IMR-90 (cell line): ENCODE measurements around the gene LONP2. TPM values are rescaled to one million over a fixed set of nuclear protein-coding genes. Genes with fewer than 3 reads are reported as not detected.

ENCODE experiments used
- ATAC-seq: fragments of 200-7000 bp; cut with Tn5 transposase; 2 replicates; pipeline ENCODE4 v1.9.1; 2020; ENCODE audit warnings: low read depth, mild to moderate bottlenecking, moderate library complexity
- BruUV-seq: library from RNA; stranded (reverse); fragments of 400-500 nt; replicated peaks from 2 replicates; lab custom pipeline; 2021; lab: Mats Ljungman, UMichigan
- CTCF ChIA-PET: fragments of 300-600 bp; formaldehyde crosslinking; extraction: SDS; loops from one replicate; lab custom pipeline; 2021; ENCODE audit warnings: antibody characterized with exemption; lab: Yijun Ruan, JAX
- POLR2A ChIA-PET: fragments of 300-600 bp; sonication (Branson Sonifier 250); formaldehyde crosslinking; loops from one replicate; lab custom pipeline; 2022; ENCODE audit warnings: antibody characterized with exemption; ENCODE audit not compliant: unreplicated experiment; lab: Charles Lee
- DNase-seq: peaks from one replicate; pipeline ENCODE4 v3.0.0; 2013
- H2AFZ ChIP-seq: replicated peaks from 2 replicates; pipeline ENCODE3; 2013; ENCODE audit warnings: low read length, mild to moderate bottlenecking; ENCODE audit not compliant: poor library complexity
- H2AK5ac ChIP-seq: 2 replicates; pipeline ENCODE4 v1.6.1; 2013; ENCODE audit warnings: low read depth, low read length, inconsistent platforms
- H2AK9ac ChIP-seq: replicated peaks from 2 replicates; pipeline ENCODE3; 2013; ENCODE audit warnings: mild to moderate bottlenecking, low read depth, low read length, moderate library complexity; ENCODE audit not compliant: poor library complexity
- H2BK120ac ChIP-seq: 2 replicates; pipeline ENCODE4 v1.6.1; 2013; ENCODE audit warnings: low read depth, low read length, inconsistent platforms
- H2BK15ac ChIP-seq: 3 replicates; pipeline ENCODE4 v1.6.1; 2013; ENCODE audit warnings: low read depth, low read length, inconsistent platforms
- H2BK20ac ChIP-seq: 2 replicates; pipeline ENCODE4 v1.6.1; 2013; ENCODE audit warnings: low read depth, mild to moderate bottlenecking, inconsistent platforms, low read length, moderate library complexity
- H2BK5ac ChIP-seq: 2 replicates; pipeline ENCODE4 v1.6.1; 2013; ENCODE audit warnings: mild to moderate bottlenecking, low read depth, low read length, inconsistent platforms; ENCODE audit not compliant: poor library complexity, severe bottlenecking
- H3K14ac ChIP-seq: replicated peaks from 2 replicates; pipeline ENCODE4 v1.6.1; 2013; ENCODE audit warnings: low read depth, low read length, inconsistent platforms
- H3K18ac ChIP-seq: 2 replicates; pipeline ENCODE4 v1.6.1; 2013; ENCODE audit warnings: low read depth, low read length, control low read depth
- H3K23ac ChIP-seq: 2 replicates; pipeline ENCODE4 v1.6.1; 2013; ENCODE audit warnings: low read depth, low read length, inconsistent platforms
- H3K27ac ChIP-seq: 2 replicates; pipeline ENCODE4 v1.5.1; 2013; ENCODE audit warnings: mild to moderate bottlenecking, control low read depth, low read length; ENCODE audit not compliant: insufficient read depth
- H3K27me3 ChIP-seq: 2 replicates; pipeline ENCODE4 v1.6.1; 2013; ENCODE audit warnings: low read length; ENCODE audit not compliant: control insufficient read depth, insufficient read depth
- H3K36me3 ChIP-seq: 2 replicates; pipeline ENCODE4 v1.6.1; 2013; ENCODE audit warnings: low read length, mixed read lengths; ENCODE audit not compliant: control insufficient read depth, insufficient read depth
- H3K4ac ChIP-seq: 2 replicates; pipeline ENCODE4 v1.6.1; 2013; ENCODE audit warnings: low read depth, low read length, inconsistent platforms
- H3K4me1 ChIP-seq: 2 replicates; pipeline ENCODE4 v1.6.1; 2013; ENCODE audit warnings: low read length, mixed read lengths; ENCODE audit not compliant: control insufficient read depth, insufficient read depth
- H3K4me2 ChIP-seq: 2 replicates; pipeline ENCODE4 v1.6.1; 2013; ENCODE audit warnings: low read depth, mild to moderate bottlenecking, control low read depth, low read length, moderate library complexity
- H3K4me3 ChIP-seq: 2 replicates; pipeline ENCODE4 v1.5.1; 2013; ENCODE audit warnings: low read depth, mild to moderate bottlenecking, control low read depth, low read length, moderate library complexity; ENCODE audit not compliant: insufficient read depth
- H3K56ac ChIP-seq: 2 replicates; pipeline ENCODE4 v1.6.1; 2013; ENCODE audit warnings: low read length, inconsistent platforms; ENCODE audit not compliant: insufficient read depth; ENCODE audit errors: extremely low read depth
- H3K79me1 ChIP-seq, 2 experiments: 2 replicates each; pipeline ENCODE4 v1.6.1; 2013; ENCODE audit warnings: low read length in 2 of 2, inconsistent platforms in 1 of 2, low read depth in 1 of 2
- H3K9ac ChIP-seq: 2 replicates; pipeline ENCODE4 v1.6.1; 2013; ENCODE audit warnings: low read depth, low read length, control low read depth
- H3K9me1 ChIP-seq: 2 replicates; pipeline ENCODE4 v1.6.1; 2013; ENCODE audit warnings: low read length, inconsistent platforms; ENCODE audit not compliant: insufficient read depth
- H3K9me3 ChIP-seq: 2 replicates; pipeline ENCODE4 v1.6.1; 2013; ENCODE audit warnings: low read length; ENCODE audit not compliant: control insufficient read depth, insufficient read depth
- H4K20me1 ChIP-seq: 2 replicates; pipeline ENCODE4 v1.6.1; 2013; ENCODE audit warnings: low read length, inconsistent platforms; ENCODE audit not compliant: insufficient read depth
- H4K5ac ChIP-seq: 2 replicates; pipeline ENCODE4 v1.6.1; 2013; ENCODE audit warnings: mild to moderate bottlenecking, low read depth, low read length, control low read depth
- H4K8ac ChIP-seq, 2 experiments: 2 replicates each; pipeline ENCODE4 v1.6.1; 2013; ENCODE audit warnings: low read depth in 2 of 2, low read length in 2 of 2, control low read depth in 1 of 2, inconsistent platforms in 1 of 2
- H4K91ac ChIP-seq: 2 replicates; pipeline ENCODE4 v1.6.1; 2013; ENCODE audit warnings: low read depth, low read length, inconsistent platforms; ENCODE audit not compliant: insufficient read depth
- MAFK ChIP-seq: IDR thresholded peaks from 2 replicates; pipeline ENCODE4 v1.6.1; 2012; ENCODE audit warnings: low read depth, low read length, improper control_type of control experiment
- MAZ ChIP-seq: IDR thresholded peaks from 2 replicates; pipeline ENCODE4 v1.6.1; 2012; ENCODE audit warnings: low read depth, mild to moderate bottlenecking, low read length, improper control_type of control experiment, moderate library complexity, borderline replicate concordance
- MXI1 ChIP-seq: IDR thresholded peaks from 2 replicates; pipeline ENCODE4 v1.6.1; 2012; ENCODE audit warnings: low read depth, mild to moderate bottlenecking, low read length, moderate library complexity, borderline replicate concordance
- NFE2L2 ChIP-seq: fragments of 150-350 bp; IDR thresholded peaks from 2 replicates; pipeline ENCODE4 v1.6.1; 2016; ENCODE audit warnings: low read depth, mild to moderate bottlenecking, low read length
- WGBS, 2 experiments: methylation state at CpG; one replicate each; pipeline versions ENCODE4 v1.1.5 to v1.1.7; 2013; ENCODE audit warnings: missing lambda C conversion rate in 2 of 2; ENCODE audit not compliant: insufficient read length in 1 of 2; ENCODE audit errors: extremely low coverage in 2 of 2; 5-methylcytosine and 5-hydroxymethylcytosine counted together
- dilution Hi-C: fragments of 300-500 bp; cut with HindIII; formaldehyde crosslinking; loops from one replicate; pipeline ENCODE4 v1.14.3; 2018; ENCODE audit warnings: low sequenced_read_pairs; ENCODE audit not compliant: unreplicated experiment
- in situ Hi-C: fragments of 300-500 bp; cut with MboI; formaldehyde crosslinking; loops from 3 replicates; pipeline ENCODE4 v1.14.3; 2019; ENCODE audit warnings: low sequenced_read_pairs, inconsistent platforms, mixed read lengths
- intact Hi-C: fragments of 100-400 bp; cut with micrococcal nuclease; formaldehyde crosslinking; loops from 2 replicates; pipeline ENCODE4 v1.10.0; 2022
- polyA plus RNA-seq, 3 experiments: library from polyadenylated mRNA; depleted of rRNA; stranded (reverse); fragments of >200 nt; gene quantifications; 2 replicates each; pipeline ENCODE4 v1.2.3, GENCODE V29; 2012; ENCODE audit warnings: low replicate concordance in 1 of 3
- total RNA-seq: library from RNA; depleted of rRNA; stranded (reverse); fragments of >200 nt; gene quantifications from 2 replicates; pipeline ENCODE4 v1.2.3, GENCODE V29; 2012
- TF ChIP-seq, protein P1 (sequence below): fragments of 150-350 bp; IDR thresholded peaks from 2 replicates; pipeline ENCODE4 v1.6.1; 2017; ENCODE audit warnings: mild to moderate bottlenecking, antibody characterized with exemption, low read length, low read depth
- TF ChIP-seq, protein P2 (sequence below): conservative IDR thresholded peaks from 2 replicates; pipeline ENCODE4 v1.5.1; 2012; ENCODE audit warnings: mild to moderate bottlenecking, low read depth, low read length, improper control_type of control experiment

LONP2 gene
- total and polyA plus RNA-seq, 2 of the 4 experiments (the other 2 are of a cell fraction) = 31.5 to 90.9 TPM

DNA sequence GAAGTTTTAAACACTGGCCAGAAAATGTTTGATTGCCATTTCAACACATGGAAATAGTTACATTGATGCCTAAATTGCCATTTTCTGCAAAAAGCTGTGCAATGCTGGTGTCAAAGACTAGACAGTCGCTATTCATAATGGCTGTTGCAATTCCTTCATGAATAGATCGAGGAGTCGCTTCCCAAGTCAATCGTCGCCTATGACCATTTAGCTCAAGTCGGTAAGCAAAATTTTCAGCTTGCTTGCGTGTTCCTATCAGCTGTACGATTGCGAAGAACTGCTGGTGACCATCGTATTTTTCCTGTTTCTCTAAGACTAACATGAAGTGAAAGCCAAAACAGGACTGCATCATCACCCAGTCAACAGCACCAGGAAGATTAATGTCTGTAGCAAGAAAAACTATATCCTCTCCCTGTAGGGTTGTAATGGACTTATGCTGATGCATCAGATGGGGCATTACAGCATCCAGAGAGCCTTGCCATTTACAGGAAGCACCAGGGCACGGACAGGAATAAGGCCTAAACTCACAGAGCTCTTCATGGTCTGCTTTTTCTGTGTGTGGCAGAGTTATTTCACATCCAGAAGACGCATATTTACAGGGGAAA lies 117.5 kb downstream of the LONP2 start:
- Histone ChIP-seq H4K20me1 (peaks cover 46% of the 10 kb centered on the region), H3K56ac (no peak overlapping the region), H3K18ac (no peak overlapping the region), H3K36me3 (peaks cover 14% of the 10 kb centered on the region), H3K4ac (no peak overlapping the region), H2BK20ac (no peak overlapping the region), H3K27me3 (no peaks in the 10 kb centered on the region), H3K9me1 (peaks cover 24% of the 10 kb centered on the region), H4K8ac (no peak overlapping the region), H3K79me1 (peaks cover 26 to 73% of the 10 kb centered on the region in 2 experiments), H4K91ac (no peak overlapping the region), H2AK5ac (no peak overlapping the region), H3K14ac (no peak overlapping the region), H3K4me2 (no peak overlapping the region), H2BK120ac (no peak overlapping the region), H2AFZ (no peak overlapping the region), H3K4me3 (no peak overlapping the region), H3K23ac (no peak overlapping the region), H3K27ac (no peak overlapping the region), H3K9me3 (no peaks in the 10 kb centered on the region), H3K9ac (no peak overlapping the region), H2BK5ac (no peak overlapping the region), H3K4me1 (peaks cover 6% of the 10 kb centered on the region), H4K5ac (no peak overlapping the region), H2BK15ac (no peak overlapping the region), H2AK9ac (no peak overlapping the region)
- ATAC-seq = no peak
- no TSS peak for BruUV-seq
- ChIA-PET POLR2A (no interaction called here), CTCF (interaction anchor here (1.0 to 2.2 kb wide), 2 partner anchors 84 to 262 kb away, joined by 5 to 6 read pairs; no protein-coding TSS in a partner anchor)
- WGBS, 2 experiments = 98% methylated on average over 7 of the region's 12 CpGs; no CpG with 5 or more reads in 1 of the 2 experiments
- TF ChIP-seq NFE2L2 = no peak
- TF ChIP-seq, protein P1, sequence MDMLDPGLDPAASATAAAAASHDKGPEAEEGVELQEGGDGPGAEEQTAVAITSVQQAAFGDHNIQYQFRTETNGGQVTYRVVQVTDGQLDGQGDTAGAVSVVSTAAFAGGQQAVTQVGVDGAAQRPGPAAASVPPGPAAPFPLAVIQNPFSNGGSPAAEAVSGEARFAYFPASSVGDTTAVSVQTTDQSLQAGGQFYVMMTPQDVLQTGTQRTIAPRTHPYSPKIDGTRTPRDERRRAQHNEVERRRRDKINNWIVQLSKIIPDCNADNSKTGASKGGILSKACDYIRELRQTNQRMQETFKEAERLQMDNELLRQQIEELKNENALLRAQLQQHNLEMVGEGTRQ = no peak
- TF ChIP-seq, protein P2, sequence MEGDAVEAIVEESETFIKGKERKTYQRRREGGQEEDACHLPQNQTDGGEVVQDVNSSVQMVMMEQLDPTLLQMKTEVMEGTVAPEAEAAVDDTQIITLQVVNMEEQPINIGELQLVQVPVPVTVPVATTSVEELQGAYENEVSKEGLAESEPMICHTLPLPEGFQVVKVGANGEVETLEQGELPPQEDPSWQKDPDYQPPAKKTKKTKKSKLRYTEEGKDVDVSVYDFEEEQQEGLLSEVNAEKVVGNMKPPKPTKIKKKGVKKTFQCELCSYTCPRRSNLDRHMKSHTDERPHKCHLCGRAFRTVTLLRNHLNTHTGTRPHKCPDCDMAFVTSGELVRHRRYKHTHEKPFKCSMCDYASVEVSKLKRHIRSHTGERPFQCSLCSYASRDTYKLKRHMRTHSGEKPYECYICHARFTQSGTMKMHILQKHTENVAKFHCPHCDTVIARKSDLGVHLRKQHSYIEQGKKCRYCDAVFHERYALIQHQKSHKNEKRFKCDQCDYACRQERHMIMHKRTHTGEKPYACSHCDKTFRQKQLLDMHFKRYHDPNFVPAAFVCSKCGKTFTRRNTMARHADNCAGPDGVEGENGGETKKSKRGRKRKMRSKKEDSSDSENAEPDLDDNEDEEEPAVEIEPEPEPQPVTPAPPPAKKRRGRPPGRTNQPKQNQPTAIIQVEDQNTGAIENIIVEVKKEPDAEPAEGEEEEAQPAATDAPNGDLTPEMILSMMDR = no peak
- no peak for TF ChIP-seq MXI1
- TF ChIP-seq MAZ = no peak
- no peak for TF ChIP-seq MAFK
- in situ Hi-C loops = no loop called here
- dilution Hi-C loops = no loop called here
- intact Hi-C loops = no loop called here
- DNase-seq = no peak
